Measurements from ENCODE around the gene MRPL21.

- TF ChIP-seq CTCF (IDR thresholded peaks at IDR 0.05; ENCODE audit: insufficient read depth, low read depth, low read length), result no peak
- no peak for TF ChIP-seq EZH2 (IDR thresholded peaks at IDR 0.05; ENCODE audit: insufficient read depth, low read length)
Measured at GRCh38 chr11:68936358-68936636, 32.7 kb upstream of the MRPL21 start.

All from astrocyte (in vitro differentiated cells and primary cell).